H9 (cell line): ENCODE measurements around the gene RAC2. TPM values are rescaled to one million over a fixed set of nuclear protein-coding genes. Genes with fewer than 3 reads are reported as not detected.

Experiments used
- DNase-seq: peaks from one replicate; pipeline ENCODE4 v3.0.0-alpha.2; 2017
- H2AFZ ChIP-seq: one replicate; pipeline ENCODE4 v1.6.1; 2013; ENCODE audit warnings: mild to moderate bottlenecking, low read length, control low read depth, moderate library complexity
- H2AK5ac ChIP-seq: 2 replicates; pipeline ENCODE4 v1.6.1; 2013; ENCODE audit warnings: low read length, control low read depth, mixed read lengths; ENCODE audit not compliant: insufficient read length
- H2BK120ac ChIP-seq: one replicate; pipeline ENCODE4 v1.6.1; 2013; ENCODE audit warnings: low read depth, mild to moderate bottlenecking, low read length, control low read depth, inconsistent platforms; ENCODE audit not compliant: poor library complexity, severe bottlenecking
- H2BK12ac ChIP-seq: 2 replicates; pipeline ENCODE4 v1.6.1; 2013; ENCODE audit warnings: low read length, control low read depth, mixed read lengths, low read depth; ENCODE audit not compliant: insufficient read length
- H2BK15ac ChIP-seq: 2 replicates; pipeline ENCODE4 v1.6.1; 2013; ENCODE audit warnings: low read depth, low read length, control low read depth
- H2BK20ac ChIP-seq: one replicate; pipeline ENCODE4 v1.6.1; 2013; ENCODE audit warnings: low read depth, mild to moderate bottlenecking, low read length, control low read depth, inconsistent platforms; ENCODE audit not compliant: poor library complexity, severe bottlenecking
- H2BK5ac ChIP-seq: 2 replicates; pipeline ENCODE4 v1.6.1; 2013; ENCODE audit warnings: low read length, control low read depth, mixed read lengths; ENCODE audit not compliant: insufficient read length
- H3K14ac ChIP-seq: 2 replicates; pipeline ENCODE4 v1.6.1; 2013; ENCODE audit warnings: low read length, control low read depth; ENCODE audit not compliant: insufficient read depth
- H3K18ac ChIP-seq: 2 replicates; pipeline ENCODE4 v1.6.1; 2013; ENCODE audit warnings: low read depth, mild to moderate bottlenecking, mixed read lengths, low read length, control low read depth; ENCODE audit not compliant: insufficient read length
- H3K23ac ChIP-seq: 2 replicates; pipeline ENCODE4 v1.6.1; 2013; ENCODE audit warnings: low read length, control low read depth, mixed read lengths, low read depth; ENCODE audit not compliant: insufficient read length
- H3K23me2 ChIP-seq: 2 replicates; pipeline ENCODE4 v1.6.1; 2013; ENCODE audit warnings: low read depth, mild to moderate bottlenecking, mixed read lengths, low read length, control low read depth; ENCODE audit not compliant: insufficient read length, poor library complexity, severe bottlenecking
- H3K27ac ChIP-seq: 2 replicates; pipeline ENCODE4 v1.5.1; 2013; ENCODE audit warnings: low read length, control low read depth, mixed read lengths, low read depth; ENCODE audit not compliant: insufficient read length
- H3K27me3 ChIP-seq: 2 replicates; pipeline ENCODE4 v1.6.1; 2013; ENCODE audit warnings: low read length, control low read depth, inconsistent platforms; ENCODE audit not compliant: insufficient read depth
- H3K4ac ChIP-seq: 2 replicates; pipeline ENCODE4 v1.6.1; 2013; ENCODE audit warnings: low read depth, mild to moderate bottlenecking, control low read depth, inconsistent platforms, low read length, moderate library complexity
- H3K4me1 ChIP-seq: 2 replicates; pipeline ENCODE4 v1.6.1; 2013; ENCODE audit warnings: low read length, control low read depth, inconsistent platforms; ENCODE audit not compliant: insufficient read depth
- H3K4me2 ChIP-seq: 2 replicates; pipeline ENCODE4 v1.6.1; 2013; ENCODE audit warnings: low read length, control low read depth, mixed read lengths; ENCODE audit not compliant: insufficient read length, insufficient read depth
- H3K56ac ChIP-seq: 2 replicates; pipeline ENCODE4 v1.6.1; 2013; ENCODE audit warnings: low read depth, mild to moderate bottlenecking, mixed read lengths, low read length, control low read depth; ENCODE audit not compliant: insufficient read length
- H3K79me1 ChIP-seq: 2 replicates; pipeline ENCODE4 v1.6.1; 2013; ENCODE audit warnings: low read depth, mild to moderate bottlenecking, moderate library complexity, low read length, control low read depth, inconsistent platforms; ENCODE audit not compliant: insufficient read depth, poor library complexity, severe bottlenecking
- H3K79me2 ChIP-seq: 2 replicates; pipeline ENCODE4 v1.6.1; 2013; ENCODE audit warnings: low read length, control low read depth, inconsistent platforms; ENCODE audit not compliant: insufficient read depth
- H3K9ac ChIP-seq: 2 replicates; pipeline ENCODE4 v1.6.1; 2013; ENCODE audit warnings: low read length, control low read depth, mixed read lengths; ENCODE audit not compliant: insufficient read length; ENCODE audit errors: extremely low read depth
- H3K9me3 ChIP-seq: one replicate; pipeline ENCODE4 v1.6.1; 2013; ENCODE audit warnings: low read depth, low read length, inconsistent platforms; ENCODE audit not compliant: control insufficient read depth
- H3T11ph ChIP-seq: one replicate; pipeline ENCODE4 v1.6.1; 2013; ENCODE audit warnings: mild to moderate bottlenecking, low read length, control low read depth, inconsistent platforms
- H4K20me1 ChIP-seq: one replicate; pipeline ENCODE4 v1.6.1; 2013; ENCODE audit not compliant: control insufficient read depth, insufficient read length, insufficient read depth
- H4K5ac ChIP-seq: 2 replicates; pipeline ENCODE4 v1.6.1; 2013; ENCODE audit warnings: low read depth, mild to moderate bottlenecking, mixed read lengths, low read length, control low read depth; ENCODE audit not compliant: insufficient read length
- H4K8ac ChIP-seq: replicated peaks from 2 replicates; pipeline ENCODE4 v1.6.1; 2013; ENCODE audit warnings: low read length, control low read depth, mixed read lengths, low read depth; ENCODE audit not compliant: insufficient read length
- H4K91ac ChIP-seq: 2 replicates; pipeline ENCODE4 v1.6.1; 2013; ENCODE audit warnings: low read depth, mild to moderate bottlenecking, moderate library complexity, mixed read lengths, low read length, control low read depth; ENCODE audit not compliant: insufficient read length
- H3K27ac Mint-ChIP-seq, 3 experiments: 2 replicates in 2 of 3; 3 replicates in 1 of 3; pipeline ENCODE4 v1.8.0; 2020 to 2021; ENCODE audit warnings: mixed read lengths in 3 of 3, mild to moderate bottlenecking in 1 of 3, moderate library complexity in 1 of 3
- H3K27me3 Mint-ChIP-seq: 2 replicates; pipeline ENCODE4 v1.8.0; 2021; ENCODE audit warnings: low read depth, mild to moderate bottlenecking, moderate library complexity, mixed read lengths
- H3K36me3 Mint-ChIP-seq, 3 experiments: 2 replicates in 2 of 3; 3 replicates in 1 of 3; pipeline ENCODE4 v1.8.0; 2020 to 2021; ENCODE audit warnings: low read depth in 3 of 3, mixed read lengths in 3 of 3; ENCODE audit not compliant: insufficient read depth in 1 of 3
- H3K4me1 Mint-ChIP-seq, 2 experiments: 2 replicates each; pipeline ENCODE4 v1.8.0; 2020; ENCODE audit warnings: mixed read lengths in 2 of 2
- H3K4me3 Mint-ChIP-seq, 2 experiments: 2 replicates in 1 of 2; 3 replicates in 1 of 2; pipeline ENCODE4 v1.8.0; 2020 to 2021; ENCODE audit warnings: mild to moderate bottlenecking in 2 of 2, mixed read lengths in 2 of 2, moderate library complexity in 1 of 2
- H3K9me3 Mint-ChIP-seq, 2 experiments: 2 replicates in 1 of 2; 3 replicates in 1 of 2; pipeline ENCODE4 v1.8.0; 2020; ENCODE audit warnings: mild to moderate bottlenecking in 2 of 2, mixed read lengths in 2 of 2, moderate library complexity in 1 of 2
- CTCF ChIP-seq: fragments of 200-600 bp; sonication (generic); conservative IDR thresholded peaks from 3 replicates; pipeline ENCODE4 v1.8.0; 2021; ENCODE audit warnings: antibody characterized with exemption, mild to moderate bottlenecking
- WGBS: extraction: QIAGEN DNeasy Blood & Tissue Kit; methylation state at CpG from one replicate; pipeline ENCODE4 v1.1.7; 2013; ENCODE audit warnings: missing lambda C conversion rate, low lambda C conversion rate, mixed read lengths; ENCODE audit not compliant: insufficient read length; ENCODE audit errors: extremely low coverage; 5-methylcytosine and 5-hydroxymethylcytosine counted together
- total RNA-seq: library from RNA; stranded (reverse); gene quantifications from 2 replicates; pipeline ENCODE4 v1.2.1, GENCODE V29; 2021

RAC2 gene
- total RNA-seq, 1 experiment from 2014 or later, result 2.8 TPM

- no peak overlapping the region for H3K9ac ChIP-seq
- no peak overlapping the region for H2AFZ ChIP-seq
- no peak overlapping the region for H2BK120ac ChIP-seq
- no peaks in the 10 kb centered on the region for H3K79me1 ChIP-seq
- H3K27me3 Mint-ChIP-seq, result peaks cover 8% of the 10 kb centered on the region
- H3K4me2 ChIP-seq, result no peak overlapping the region
- H4K5ac ChIP-seq, result no peak overlapping the region
- no peak overlapping the region for H2BK12ac ChIP-seq
- no peaks in the 10 kb centered on the region for H3K79me2 ChIP-seq
- DNase-seq, result no peak
- WGBS, result no CpG with 5 or more reads among the region's 15 CpGs
- no peaks in the 10 kb centered on the region for H4K20me1 ChIP-seq
- H2BK5ac ChIP-seq, result no peak overlapping the region
- no peak overlapping the region for H4K8ac ChIP-seq
- H3K23ac ChIP-seq, result no peak overlapping the region
- no peak overlapping the region for H3K18ac ChIP-seq
- H3K4me1 ChIP-seq, result no peaks in the 10 kb centered on the region
- H3K27me3 ChIP-seq, result no peaks in the 10 kb centered on the region
- H3K4ac ChIP-seq, result no peak overlapping the region
- H3K14ac ChIP-seq, result no peak overlapping the region
- no peak overlapping the region for H3K27ac Mint-ChIP-seq
- H3K56ac ChIP-seq, result no peak overlapping the region
- no peak overlapping the region for H4K91ac ChIP-seq
- H3K36me3 Mint-ChIP-seq, result no peaks in the 10 kb centered on the region
- no peak overlapping the region for H2BK15ac ChIP-seq
- no peak overlapping the region for H3K4me3 Mint-ChIP-seq
- H3K27ac ChIP-seq, result no peak overlapping the region
- no peak for TF ChIP-seq CTCF
- H2AK5ac ChIP-seq, result no peak overlapping the region
- H3K9me3 Mint-ChIP-seq, result no peaks in the 10 kb centered on the region; a peak in 1 of 5 replicates
- no peak overlapping the region for H3T11ph ChIP-seq
- no peak overlapping the region for H2BK20ac ChIP-seq
- peaks cover 8 to 19% of the 10 kb centered on the region in 2 experiments for H3K4me1 Mint-ChIP-seq
- H3K9me3 ChIP-seq, result no peaks in the 10 kb centered on the region
- H3K23me2 ChIP-seq, result no peaks in the 10 kb centered on the region
Observed at GRCh38 chr22:37232140-37232998, 11.7 kb downstream of the RAC2 start.
